ENCODE results near the gene MAP7D2.

MAP7D2 gene

DNA sequence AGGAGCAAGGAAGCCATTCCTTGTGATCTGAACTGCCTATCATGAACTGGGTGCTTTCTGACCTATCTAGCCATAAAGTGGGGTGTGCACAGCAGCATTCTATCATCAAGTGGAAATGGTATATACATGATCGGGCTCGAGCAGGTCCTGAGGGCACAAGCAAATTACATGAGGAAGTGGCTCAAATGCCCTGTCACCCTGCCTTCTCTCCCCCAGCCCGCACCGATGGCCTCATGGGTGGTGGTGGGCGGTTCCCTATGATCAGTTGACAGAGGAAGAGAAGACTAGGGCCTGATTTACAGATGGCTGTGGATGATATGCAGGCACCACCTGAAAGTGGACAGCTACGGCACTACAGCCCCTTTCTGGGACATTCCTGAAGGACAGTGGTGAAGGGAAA lies 79.5 kb downstream of the MAP7D2 start:
- no peak for DNase-seq

DNA sequence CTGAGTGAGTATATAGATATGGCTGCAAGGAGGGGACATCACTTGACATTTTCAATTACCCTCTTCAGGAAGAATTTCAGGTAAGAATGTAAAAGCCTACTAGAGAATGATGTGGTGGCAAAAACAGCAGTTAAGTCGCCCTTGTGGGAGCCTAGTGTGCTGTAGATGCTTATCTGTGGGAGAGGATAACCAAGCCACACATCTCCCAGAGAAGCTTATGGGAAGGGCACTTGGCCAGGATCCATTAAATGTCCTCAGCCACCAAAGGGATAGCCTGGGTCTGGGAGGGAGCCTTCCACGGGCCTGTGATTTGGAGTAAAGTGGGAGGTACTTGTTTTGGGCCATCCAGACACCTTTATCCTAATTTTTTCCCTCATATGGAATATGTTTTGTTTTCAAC lies 84.5 kb downstream of the MAP7D2 start:
- no peak for DNase-seq

DNA sequence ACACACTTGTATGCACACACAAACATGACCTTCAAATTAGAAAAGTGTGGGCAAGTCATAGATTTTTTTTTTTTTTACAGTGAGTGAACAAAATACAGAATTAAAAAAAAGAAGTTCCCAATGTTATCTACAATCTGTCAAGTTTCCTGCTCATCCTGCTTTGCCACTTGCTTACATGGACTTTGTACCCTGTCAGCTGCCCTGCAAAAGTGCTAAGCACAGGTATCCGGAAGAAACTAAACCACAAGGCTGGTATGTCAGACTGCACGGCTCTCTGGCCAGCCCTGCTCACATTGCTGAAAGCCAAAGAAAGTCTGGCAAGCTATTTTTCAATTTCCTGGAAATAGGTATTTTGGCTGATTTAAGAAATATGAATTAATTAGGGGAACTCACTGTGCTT lies 87.0 kb downstream of the MAP7D2 start:
- no peak for DNase-seq

DNA sequence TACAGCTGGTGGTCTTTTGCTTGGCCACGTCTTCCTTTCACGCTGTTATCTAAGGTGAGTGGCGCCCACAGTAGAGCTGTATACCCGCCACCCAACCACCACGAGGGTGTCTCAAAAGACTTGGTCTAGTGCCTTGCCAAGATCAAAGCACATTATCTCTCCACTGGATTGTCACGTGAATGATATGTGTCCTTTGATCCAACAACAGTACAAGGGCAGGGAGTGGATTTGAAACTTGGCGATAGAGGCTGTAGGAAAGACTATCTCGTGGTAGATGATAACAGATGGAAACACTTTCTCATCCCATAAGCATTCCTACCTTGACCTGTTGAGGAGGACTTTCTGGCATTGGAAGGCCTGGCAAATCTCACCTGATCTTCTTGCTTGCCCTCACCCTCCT lies 88.1 kb downstream of the MAP7D2 start:
- DNase-seq: no peak

DNA sequence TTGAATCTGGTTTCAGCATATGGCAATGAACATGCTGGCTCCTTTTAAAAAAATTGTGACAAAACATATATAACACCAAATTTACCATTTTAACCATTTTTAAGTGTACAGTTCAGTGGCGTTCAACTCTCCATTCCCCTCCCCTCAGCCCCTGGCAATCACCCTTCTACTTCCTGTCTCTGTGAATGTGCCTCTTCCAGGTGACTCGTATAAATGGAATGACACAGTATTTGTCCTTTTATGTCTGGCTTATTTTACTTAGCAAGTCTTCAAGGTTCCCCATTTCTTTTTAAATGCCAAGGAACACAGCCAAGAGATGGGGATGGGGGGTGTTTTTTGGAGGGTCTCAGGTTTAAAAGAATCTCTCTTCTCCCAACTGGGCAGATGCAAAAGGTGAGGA lies 90.4 kb downstream of the MAP7D2 start:
- no peak for DNase-seq

DNA sequence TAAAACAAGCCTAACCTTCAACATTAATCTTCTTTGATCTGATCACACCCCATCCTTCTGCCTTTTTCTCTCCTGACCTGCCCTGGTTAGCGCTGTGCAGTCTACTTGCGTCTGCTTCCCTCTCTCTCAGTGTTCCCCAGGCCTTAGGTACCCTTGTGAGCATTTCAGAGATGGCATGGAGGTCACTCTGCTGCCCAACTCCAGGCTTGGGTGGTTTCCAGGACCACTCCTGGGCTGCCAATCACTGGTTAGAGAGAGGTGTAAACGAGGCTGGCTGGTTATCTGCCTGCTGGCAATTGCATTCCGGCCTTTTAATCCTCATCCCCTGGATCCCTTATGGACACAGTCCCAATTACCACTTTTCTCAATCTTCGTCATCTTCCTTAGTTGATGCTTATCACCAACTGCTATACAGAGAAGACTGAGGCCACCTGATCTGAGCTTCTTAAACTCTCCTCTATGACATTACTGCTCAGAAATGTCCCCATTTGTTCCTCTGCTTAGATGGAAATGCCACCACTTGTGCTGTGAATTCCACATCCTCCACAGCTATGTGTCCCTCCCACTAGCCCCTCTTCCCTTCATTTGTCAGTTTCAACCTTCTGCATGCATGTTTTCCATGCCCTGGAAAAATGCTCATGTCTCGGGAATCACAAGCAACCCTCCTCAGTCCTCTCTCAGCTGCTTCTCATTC lies 96.9 kb downstream of the MAP7D2 start:
- no peak for DNase-seq

DNA sequence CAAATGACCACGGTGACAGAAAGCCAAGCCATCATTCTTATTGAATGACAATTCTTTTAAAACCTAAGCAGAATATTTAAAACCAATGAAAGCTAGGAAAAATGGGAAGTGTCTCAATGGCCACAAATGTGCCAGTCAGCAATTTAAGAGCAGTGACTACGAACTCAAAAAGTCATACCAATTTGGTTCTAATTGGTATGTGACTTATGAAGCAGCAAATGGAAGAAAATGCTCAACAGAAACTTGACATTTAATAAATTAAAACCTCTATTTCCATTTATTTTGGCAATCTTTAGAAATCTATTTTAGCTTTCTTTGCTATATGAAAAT lies 100.1 kb downstream of the MAP7D2 start:
- no peak for DNase-seq

DNA sequence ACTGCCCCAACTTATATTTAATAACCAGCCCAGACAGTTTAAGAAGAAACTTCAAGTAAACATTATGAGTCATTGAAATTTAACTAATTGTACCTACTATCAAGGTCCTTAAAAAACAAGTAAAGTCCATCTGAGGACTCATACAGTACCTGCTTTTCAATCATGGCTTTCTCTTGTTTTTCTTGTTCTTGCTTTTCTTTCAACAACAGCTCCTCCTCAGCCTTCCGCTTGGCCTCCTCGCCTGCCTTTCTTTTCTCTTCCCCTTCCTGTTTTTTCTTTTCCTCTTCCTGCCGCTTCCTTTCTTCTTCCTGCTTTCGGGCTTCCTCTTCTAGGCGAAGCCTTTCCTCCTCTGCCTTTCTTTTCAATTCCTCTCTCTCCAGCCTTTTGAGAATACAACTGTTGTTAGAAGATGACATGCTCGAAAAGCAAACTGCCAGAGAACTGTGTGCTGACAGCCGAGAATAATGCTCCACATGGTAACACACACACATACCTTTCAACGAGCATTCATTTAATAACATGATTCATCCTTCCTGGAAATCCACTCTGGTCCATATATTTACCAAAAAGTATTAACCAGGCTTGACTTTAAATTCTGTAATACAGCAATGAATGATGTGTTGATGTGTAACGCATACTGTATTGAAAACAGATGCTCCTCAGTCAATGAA lies 100.6 kb downstream of the MAP7D2 start:
- no peak for DNase-seq

DNA sequence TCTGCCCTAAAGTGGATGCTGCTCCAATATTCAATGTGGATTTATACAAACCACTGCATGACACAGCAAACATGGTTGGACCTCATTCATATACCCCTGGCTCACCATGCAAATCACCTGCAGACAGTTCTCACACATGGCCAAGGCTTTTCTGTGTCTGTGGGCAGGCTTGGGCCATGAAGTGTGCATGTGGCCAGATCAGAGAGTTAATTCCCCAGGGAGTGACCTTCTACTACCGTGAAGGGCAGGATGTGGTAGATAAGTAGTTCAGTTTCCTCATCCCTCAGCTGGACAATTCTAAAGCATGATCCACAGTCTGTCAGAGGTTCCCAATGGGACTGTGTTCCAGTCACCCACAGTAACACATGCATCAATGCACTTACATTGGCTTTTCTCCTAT lies 101.3 kb downstream of the MAP7D2 start:
- DNase-seq: no peak

DNA sequence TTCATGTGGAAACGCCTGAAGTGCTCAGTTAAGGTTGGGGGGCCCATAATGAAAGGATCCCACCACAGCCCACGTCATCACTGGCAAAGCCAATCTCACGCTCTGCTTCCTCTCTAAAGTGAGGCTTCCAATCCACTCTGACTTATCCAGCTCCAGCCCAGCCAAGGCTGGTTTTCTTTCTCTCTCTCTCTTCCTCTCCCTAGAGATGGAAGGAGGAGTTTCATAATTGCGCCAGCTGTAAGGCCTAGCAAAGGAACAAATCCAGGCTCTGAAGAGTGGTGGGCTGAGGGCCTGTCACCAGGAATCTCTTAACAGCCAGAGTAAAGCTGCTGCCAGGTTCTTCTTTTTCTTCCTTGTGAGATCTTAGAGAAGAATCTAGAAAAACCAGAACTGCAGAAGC lies 105.1 kb downstream of the MAP7D2 start:
- DNase-seq: no peak

DNA sequence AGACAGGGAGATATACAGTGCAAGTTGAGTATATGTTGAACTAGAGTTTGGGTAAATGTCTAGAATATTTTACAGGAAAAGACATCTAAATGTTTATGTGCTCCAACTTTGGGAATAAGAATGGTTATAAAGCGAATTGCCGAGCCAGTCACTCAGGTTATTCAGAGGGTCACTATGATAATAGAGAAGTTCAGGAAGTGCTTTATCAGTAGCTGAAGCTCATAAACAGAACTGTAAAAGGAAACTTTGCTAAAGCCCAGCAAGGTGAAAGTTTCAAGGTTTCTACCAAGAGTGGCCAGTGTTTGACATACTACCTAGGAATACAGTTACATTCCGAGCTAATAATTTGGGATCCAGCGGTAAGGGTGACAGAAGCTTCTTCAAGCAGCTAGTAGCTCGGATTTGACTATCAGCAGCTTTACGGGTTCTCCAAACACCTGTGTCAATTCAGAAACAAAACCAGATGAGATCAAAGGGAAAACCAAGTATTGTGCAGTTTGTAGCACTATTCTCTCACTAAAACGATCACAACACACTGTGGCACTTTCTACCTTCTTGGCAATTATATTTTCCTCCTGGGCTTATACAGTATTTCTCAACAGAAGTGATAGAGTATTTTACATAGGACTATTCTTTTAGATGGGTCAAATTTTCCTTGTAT lies 108.6 kb downstream of the MAP7D2 start:
- no peak for DNase-seq

DNA sequence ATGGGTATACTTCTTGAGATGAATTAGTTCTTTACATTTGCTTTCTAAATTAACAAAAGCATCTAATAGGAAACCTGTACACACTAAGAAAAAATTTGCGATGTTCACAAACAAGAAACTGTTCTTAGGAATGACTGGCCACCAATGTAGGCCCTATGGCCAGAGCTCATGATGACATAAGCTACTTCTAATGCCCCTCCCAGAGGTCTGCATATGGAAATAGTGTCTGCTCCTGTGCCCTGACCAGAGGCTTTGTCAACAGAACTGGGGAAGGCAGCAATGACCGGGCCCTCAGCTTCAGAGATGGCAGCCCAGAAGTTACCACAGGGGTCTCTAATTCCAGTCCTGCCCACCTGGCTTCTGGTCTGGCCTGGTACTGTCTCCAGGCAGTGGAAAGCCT lies 110.8 kb downstream of the MAP7D2 start:
- no peak for DNase-seq

DNA sequence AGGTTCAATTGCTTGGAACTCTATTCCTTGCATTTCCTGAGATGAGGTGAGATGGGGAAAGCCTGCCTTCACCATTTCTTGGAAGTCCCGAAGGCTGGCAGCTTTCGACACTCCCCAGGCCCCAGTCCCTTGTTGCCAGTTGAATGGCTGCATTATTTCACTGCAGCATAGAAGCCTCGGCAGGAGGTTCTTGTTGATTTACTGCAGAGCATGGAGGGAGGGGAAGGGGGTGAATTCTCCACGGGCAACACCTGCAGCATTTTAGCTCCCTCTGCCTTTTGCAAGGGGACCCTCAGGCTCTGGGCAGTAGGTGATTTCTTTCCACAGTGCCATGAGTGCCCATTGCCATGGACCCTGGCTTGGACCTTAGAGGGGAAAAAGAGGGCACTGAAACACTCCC lies 115.1 kb downstream of the MAP7D2 start:
- DNase-seq: no peak

DNA sequence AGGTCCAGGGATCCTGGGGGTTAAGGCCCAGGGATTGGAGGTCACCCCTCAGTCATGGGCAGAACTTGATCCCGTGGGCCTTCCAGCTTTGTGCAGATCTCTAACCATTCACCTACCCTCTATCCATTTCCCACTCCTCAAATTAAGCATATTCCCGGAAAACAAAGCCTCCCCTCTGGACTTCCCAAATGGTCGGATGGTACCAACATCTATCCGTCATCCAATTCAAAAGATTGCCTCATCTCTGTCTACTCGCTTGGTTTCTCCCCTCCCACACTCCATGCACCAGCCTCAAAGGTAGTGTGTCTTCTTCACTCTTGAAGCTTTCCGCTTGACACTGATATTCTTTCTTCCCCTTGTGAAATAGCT lies 125.4 kb downstream of the MAP7D2 start:
- DNase-seq: no peak

DNA sequence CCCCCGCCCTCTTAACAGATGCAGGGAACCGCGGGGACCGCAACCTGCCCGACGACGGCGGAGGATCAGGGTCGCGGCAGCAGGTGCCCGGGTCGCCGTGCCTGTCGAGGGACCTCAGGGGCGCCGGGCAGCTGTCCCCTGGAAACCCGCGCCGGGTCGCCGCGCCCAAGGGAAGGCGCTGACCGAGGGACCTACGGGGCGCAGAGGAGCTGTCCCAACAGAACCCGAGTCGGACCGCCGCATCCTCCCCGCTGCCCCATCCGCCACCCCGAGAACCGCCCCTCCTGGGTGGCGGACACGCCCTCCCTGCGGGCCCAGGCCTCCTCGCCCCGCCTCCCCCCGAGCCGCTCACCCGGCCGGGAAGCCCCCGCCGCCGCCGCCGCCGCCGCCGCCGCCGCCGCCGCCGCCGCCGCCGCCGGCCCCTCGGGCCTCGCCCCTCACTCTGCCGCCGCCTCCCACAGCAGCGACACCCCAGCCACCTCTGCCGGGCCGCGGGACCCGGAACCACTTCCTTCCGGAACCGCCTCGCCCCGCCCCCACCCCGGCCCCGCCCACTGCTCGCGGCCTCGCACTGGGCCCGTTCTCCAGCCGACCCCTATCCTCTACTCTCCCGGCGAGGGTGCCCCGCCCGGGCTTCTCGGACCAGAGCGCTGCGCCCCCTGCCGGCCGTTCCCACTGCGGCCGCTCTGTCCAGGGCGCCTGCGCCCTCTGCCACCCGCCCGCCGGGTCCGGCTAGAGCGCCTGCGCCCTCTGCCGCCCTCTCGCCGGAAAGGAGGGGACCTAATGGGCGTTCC lies 126.0 kb downstream of the MAP7D2 start, which contains the start of gene BCLAF3:
Gene BCLAF3 (minus strand): TSS at position 506 of the 794 bp plus-strand sequence. CDS start 20,797 bp downstream, outside the sequence.
- DNase-seq: peak; percentile 90

DNA sequence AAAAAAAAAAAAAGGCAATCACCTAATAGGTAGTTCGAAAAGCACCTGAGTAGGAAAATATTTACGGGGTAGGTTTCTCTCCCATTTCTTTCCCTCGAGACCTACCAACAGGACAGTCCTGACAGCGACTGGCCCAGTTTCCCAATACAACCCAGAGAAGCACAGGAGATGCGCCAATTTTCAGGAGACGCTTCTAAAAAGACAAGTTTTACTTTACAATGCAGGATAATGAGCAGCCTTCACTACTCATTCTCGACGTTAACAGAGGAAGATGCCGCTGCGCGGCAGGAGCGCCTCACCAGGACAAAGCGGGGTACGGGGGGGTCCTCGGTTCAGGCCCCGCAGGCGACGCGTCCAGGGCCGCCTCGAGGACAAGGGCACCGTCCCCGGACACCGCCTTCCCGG lies 126.6 kb downstream of the MAP7D2 start:
- no peak for DNase-seq

DNA sequence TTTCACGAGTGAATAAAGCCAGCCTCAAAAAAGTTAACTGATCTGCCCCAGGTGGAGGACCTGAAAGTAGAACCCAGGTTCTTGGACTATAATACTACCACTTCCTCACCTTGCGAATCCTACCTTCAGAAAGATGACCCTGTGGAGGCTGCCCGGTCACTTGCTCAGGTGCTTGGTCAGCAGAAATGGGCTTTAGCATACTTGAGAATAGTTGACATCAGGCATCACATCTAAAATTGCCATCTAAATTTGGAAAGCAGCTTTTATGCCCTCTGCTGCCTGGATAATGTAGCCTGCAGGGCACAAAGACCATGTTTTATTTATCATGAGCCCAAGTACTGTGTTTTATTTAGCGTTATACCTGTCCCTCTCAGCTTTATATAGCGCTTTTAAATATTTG lies 128.9 kb downstream of the MAP7D2 start:
- DNase-seq: no peak

DNA sequence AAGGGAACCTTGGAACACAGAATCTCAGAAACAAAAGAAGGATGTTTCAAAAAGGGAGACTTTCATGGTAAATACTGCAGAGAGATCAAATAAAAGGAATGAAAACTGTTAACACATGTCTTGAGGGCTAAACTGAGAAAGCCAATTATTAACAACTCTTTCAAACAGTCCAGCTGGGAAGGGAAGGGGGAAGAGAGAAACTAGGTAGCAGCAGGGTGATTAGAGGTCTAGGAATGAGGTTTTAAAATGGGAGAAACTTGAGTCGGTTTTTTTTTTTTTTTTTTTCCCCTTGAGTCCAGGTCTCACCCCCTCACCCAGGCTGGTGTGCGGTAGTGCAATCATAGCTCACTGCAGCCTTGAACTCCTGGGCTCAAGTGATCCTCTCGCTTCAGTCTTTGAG lies 130.2 kb downstream of the MAP7D2 start:
- DNase-seq: no peak

DNA sequence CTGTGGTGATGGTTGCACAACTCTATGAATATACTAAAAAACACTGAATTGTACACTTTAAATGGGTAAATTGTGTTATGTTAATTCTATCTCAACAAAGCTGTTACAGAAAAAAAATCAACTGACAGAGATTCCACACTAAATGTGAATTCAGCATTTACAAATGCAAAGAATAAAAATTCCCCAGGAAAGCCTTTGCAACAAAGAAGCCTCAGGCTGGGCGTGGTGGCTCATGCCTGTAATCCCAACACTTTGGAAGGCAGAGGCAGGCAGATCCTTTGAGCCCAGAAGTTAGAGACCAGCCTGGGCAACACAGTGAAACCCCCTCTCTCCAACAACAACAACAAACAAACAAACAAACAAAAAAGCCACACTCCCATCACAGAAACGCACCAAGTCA lies 134.8 kb downstream of the MAP7D2 start:
- no peak for DNase-seq

DNA sequence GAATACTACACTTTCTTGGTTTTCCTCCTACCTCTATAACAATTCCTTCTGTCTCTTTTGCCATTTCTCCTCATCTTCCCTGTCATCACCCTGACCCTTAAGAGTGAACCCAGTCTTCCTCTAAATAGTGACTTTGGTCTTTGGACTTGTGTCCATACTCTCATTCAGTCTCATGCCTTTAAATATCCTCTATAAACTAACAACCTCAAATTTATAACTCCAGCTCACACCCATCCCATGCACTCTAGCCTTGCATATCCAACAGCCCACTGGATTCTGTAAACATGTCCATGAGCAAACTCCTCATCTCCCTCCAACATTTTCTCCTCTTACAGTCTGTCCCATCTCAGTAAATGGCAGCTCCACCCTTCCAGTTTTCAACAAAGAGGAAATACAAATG lies 140.9 kb downstream of the MAP7D2 start:
- no peak for DNase-seq

DNA sequence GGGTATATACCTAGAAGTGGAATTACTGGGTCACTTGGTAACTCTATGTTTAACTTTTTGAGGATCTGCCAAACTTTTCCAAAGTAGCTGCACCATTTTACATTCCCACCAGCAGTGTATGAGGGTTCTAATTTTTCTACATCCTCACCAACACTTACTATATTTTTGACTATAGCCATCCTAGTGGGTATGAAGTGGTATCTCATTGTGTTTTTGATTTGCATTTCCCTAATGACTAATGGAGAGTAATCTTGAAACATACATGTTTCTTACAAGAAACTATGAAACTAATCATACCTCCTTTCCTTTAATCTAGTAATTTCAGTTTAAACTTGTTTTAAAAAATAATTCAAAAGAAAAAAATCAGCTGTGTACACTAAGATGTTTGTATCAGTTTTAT lies 143.7 kb downstream of the MAP7D2 start:
- DNase-seq: no peak

DNA sequence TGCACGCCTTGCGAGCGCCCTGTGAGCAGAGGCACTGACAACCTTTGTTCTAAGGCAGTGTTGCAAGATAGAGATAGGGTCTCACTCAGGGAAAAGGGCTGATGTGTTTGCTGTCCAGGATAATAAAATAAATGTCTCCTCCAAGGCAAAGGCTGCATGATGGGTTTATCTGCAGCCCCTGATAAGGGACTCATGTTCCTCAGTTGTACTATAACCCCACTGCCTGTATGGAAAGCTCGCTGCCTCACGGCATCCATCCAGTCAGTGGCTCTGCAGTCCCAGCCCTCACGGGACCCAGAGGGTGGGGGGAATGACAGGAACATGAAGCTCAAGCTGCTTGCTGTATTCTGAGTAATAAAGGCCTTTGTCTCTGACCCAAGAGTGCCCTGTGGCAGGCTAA lies 148.4 kb downstream of the MAP7D2 start:
- no peak for DNase-seq

DNA sequence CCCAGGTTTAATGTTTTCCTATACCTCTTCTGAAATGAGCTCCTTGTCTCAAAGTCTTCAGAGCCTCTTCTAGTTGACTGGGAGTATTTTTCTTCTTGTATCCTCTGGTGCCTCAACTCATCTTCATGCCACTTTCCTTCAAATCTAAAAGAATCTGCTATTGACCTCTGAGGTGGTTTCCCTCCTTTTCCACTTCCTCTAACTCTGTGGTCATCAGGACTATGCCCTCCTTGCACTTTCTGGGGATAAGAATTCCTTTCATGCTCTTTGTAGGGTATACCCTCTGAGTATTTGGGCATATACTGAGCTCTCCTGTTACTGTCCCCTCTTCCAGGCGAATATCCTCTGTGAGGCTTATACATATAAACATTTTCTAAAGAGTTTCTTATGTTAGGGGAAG lies 150.7 kb downstream of the MAP7D2 start:
- no peak for DNase-seq

Measured in CD4-positive, alpha-beta T cell treated with Interleukin-12 subunit alpha and Interleukin-12 subunit beta, for 1 hour (primary cell).